ENCODE measurements around the gene FUNDC2.
"Not testable (repeated sequence)": the region's sequence is repeated elsewhere in the genome, so short reads cannot be mapped to it uniquely, and the experiment has no call there.

FUNDC2 gene, protein sequence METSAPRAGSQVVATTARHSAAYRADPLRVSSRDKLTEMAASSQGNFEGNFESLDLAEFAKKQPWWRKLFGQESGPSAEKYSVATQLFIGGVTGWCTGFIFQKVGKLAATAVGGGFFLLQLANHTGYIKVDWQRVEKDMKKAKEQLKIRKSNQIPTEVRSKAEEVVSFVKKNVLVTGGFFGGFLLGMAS

DNA sequence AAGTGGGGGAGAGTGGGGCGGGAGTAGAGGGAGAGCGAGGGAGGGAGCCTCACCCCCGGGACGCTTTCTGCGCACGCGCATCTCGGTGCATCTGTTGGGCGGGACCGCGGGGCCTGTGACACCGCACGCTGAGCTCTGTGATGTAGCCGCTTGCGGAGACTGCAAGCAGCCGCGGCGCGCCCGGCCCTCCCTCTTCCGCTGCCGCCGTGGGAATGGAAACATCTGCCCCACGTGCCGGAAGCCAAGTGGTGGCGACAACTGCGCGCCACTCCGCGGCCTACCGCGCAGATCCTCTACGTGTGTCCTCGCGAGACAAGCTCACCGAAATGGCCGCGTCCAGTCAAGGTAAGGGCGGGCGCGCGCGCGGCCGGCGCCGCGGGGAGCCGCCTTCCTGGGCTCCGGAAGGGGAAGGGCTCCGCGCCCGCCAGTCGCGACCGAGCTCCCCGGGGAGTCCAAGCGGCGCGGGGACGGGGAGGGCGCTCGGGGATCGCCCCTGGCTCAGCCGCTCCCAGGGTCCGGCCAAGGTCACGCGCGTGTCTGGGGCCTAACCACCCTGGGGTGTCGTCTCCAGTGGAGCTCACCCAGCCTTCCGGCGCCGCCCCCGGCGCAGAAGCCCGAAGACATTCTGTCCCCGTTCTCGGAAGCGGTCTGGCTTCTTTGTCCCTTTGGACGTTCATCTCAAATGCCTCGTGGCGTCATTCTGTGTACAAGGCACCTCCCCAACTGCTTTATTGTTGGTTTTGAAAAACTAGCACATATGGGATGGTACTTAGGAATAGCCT, at the start of gene FUNDC2:
FUNDC2 (plus strand) TSS at position 118 of the 782 bp plus-strand sequence; CDS start at position 213, 95 bp downstream.
- peak; percentile 98 for DNase-seq

DNA sequence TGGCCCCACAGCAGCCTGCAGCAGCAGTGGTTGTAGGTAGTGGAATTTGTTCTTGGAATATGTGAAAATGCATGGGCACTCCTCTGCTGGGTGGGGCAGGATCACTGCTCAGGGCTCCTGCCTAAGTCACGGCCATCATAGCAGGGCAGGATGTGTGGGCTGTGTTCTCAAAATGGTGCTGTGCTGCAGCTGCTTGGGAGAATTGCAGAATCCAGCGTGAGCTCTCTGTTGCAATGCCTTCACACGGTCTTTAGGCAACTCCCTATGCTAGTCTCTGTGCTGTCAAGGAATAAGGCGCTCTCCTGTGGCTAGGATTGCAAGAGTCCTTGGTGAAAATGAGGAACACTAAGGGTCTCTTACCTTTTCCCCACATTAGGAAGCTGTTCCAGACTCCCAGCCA, 47.0 kb upstream of the FUNDC2 start:
- no peak for DNase-seq

DNA sequence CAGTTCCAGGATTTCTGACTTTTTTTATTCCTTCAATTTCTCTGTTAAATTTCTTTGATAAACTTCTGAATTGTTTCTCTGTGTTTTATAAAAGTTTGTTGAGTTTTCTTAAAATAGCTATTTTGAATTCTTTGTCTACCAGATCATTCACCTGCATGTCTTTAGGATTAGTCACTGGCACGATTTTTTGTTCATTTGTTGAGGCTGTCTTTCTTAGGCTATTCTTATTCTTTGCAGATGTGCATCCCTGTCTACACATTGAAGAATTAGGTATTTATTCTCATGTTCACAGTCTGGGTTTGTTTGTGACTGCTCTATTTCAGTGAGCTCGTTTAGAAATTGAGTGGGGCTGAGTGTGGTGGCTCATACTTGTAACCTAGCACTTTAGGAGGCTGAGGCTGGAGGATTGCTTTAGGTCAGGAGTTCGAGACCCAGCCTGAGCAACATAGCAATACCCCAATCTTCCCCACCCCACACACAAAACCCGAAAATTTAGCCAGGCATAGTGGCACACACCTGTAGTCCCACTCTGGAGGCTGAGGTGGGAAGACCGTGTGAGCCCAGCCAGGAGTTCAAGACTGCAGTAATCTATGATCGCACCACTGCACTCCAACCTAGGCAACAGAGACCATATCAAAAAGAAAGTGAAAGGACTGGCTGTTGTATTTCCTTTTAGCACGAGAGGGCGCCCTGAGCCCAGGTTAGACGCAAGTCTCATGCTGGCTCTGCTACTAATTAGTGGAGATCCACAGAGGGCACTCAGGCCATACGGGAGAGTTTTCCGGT, 46.1 kb upstream of the FUNDC2 start:
- DNase-seq, result peak; percentile 74

DNA sequence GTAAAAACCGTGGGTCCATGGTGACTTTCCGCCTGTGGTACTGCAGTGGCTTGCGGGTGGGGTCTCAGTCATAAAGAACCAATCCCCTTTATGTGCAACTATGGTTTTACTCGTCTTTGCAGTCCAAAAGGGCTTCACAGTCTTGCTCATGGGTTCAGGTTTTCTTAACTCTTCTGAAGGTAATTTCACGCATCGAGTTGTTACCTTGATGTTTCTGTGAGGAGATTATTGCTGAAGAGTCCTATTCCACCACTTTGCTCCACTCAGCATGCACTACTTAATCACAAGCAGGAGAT, 45.6 kb upstream of the FUNDC2 start:
- no peak for DNase-seq

DNA sequence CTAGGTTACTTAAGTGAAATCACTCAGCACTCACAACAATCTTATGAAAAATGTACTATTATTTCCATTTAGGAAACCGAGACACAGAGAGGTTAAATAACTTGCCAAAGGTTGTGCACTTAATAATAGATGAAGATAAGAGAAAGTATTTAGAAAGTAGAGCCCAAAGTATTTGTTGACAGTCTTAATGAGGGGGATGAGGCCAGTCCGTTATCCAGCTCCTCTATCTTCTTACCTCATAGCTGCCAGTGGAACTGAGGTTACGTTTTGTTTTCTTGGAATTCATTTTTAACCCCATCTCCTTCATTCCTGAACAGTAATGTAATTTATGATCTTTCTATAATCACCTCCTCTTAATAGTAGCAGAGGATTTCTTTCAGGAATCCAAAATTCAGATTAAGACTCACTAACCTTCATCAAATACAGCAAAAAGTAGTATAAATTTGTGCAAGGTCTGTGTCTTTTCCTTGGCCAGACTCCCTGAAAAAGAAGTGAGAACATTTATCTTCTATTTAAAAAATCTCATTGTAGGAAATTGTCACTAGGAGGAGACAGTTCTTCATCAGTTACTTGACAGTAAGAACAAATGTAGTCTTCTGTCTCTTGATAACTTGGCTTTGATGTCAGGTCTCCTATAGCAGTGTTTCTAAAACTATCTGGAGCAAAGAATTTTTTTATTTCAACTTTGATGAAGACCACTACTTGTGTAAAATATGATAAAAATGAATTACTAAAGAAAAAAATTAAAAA, 39.6 kb upstream of the FUNDC2 start:
- DNase-seq, result no peak

DNA sequence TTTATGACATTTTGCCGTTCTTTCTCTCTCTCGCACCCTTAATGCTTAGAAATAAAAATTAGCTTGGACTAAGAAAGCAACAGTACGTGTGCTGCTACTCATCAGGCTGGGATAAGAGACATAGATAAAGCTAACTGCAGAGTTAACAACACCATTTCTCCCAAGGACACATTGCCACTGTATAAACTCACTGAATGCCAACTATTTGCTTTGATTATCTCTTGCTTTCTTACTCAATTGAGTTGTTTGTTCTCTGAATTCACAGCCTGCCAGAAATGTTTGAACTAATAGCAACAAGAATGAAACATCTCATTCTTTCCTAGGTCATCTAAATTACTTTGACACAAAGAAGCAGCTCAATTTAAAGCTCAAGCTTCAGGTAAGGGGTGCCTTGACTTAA, 38.7 kb upstream of the FUNDC2 start:
- DNase-seq, result no peak

DNA sequence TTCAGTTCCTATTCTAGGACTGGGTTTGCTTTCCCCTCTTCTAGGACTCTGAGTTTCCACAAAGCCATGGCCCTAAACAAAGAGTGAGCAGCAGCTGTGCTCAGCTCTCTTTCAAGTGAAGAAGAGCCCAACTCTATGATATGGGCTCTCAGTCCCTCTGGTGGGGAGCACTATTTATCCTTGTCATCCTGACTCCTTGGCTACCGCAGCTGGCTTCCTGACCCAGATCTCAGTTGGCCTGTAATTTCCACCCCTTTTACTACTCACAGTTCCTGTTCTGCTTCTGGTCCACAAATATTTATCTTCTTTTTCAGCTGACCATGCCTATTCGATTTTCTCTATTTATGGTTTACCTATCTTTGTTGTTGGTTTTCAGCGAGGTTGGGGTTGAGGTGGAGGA, 37.9 kb upstream of the FUNDC2 start:
- no peak for DNase-seq

DNA sequence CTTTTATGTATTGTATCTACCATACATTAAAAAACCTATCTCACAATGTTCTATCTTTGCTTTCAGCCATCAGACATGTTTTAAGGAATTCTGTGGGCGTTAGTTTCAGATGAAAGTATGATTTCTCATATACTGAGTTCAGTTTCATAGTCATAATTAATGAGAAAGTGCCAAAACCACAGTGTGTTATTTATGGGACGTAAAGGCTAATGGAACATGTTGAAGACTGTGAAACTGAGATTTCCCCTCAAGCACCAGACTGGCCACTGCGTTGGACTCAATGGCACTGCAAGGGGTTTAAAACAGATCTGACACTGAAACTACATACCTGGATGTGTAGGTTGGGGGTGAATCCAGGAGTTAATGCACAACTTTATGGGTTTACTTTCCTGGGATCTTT, 36.1 kb upstream of the FUNDC2 start:
- no peak for DNase-seq

DNA sequence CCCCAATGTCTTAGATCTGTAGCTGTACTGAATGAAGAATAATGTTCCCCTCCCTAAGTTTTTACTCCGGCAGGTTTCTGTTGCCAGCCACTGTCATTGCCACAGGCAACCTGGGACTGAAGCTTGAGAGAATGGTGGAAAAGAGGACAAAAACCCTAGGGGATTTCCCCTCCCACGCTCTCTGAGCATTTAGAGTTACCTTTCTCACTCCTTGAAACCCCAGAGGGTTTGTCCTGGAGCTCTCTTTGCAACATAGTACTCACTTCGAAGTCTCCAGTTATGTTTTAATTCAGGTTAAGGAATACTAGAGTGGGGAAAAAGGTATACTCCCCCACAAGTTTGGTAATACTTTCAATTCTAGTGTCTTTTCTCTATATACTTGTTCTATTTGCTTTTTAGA, 35.6 kb upstream of the FUNDC2 start:
- no peak for DNase-seq

DNA sequence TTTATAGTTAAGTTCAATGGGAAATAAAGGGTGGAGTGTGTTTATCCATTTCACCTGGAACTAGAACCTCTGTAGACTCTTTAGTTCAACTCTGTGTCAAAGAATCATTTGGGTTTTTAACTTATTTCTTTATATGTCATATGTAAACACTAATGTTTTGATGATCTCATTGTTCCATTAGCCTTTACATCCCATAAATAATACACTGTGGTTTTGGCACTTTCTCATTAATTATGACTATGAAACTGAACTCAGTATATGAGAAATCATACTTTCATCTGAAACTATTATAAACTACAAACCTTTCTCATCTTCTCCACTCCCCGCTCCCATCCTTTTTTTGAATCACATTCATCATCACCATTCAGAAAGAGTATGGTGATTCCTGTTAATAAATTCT, 35.2 kb upstream of the FUNDC2 start:
- DNase-seq, result no peak

DNA sequence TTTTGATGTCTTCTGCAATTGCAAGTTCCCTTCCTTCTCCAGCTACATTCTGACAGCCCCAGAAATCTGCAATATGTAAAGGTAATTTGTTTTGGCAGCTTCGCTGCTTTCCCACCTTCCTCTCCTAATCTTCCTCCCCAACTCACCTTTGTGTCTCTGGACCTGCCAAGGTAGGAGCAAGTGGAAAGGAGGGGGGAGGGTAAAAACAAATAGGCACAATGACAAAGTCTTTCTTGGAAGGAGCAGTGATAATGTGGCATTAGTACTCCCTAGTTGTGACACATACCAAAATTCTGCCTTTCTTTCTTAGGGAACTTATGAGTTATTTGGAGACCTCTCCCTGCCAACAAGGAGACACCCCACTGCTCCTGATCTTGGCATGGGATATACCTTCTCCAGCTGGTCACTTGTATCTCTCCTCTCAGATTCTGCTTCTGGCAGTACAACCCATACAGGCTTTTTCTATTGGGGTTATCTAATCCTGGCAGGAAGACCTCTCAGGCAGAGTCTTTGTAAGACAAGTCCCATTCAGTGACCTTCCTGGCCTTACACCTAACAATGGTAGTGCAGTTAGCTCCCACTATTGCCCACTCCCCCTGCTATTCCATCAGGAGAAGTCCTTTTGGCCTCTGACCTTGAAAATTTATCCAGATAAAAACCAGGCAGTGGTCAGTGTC, 28.3 kb upstream of the FUNDC2 start:
- no peak for DNase-seq

DNA sequence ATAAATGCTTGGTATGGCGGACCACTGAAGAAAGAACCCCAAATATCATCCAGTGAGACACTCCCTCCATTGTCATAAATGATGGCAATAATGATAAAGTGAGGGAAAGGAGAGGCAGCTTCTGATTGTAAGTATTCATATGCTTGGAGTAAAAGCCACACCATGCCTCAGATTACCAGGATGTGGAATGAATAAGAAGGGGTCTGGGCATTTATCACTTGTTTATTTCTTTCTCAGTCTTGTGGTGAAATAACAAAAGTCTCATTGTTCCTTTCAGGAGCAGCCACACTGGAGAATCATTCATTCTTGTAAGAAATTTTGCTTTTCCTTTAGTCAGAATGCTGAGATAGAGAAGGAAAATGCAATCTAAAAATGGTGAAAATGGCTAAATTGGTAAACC, 25.8 kb upstream of the FUNDC2 start:
- no peak for DNase-seq

DNA sequence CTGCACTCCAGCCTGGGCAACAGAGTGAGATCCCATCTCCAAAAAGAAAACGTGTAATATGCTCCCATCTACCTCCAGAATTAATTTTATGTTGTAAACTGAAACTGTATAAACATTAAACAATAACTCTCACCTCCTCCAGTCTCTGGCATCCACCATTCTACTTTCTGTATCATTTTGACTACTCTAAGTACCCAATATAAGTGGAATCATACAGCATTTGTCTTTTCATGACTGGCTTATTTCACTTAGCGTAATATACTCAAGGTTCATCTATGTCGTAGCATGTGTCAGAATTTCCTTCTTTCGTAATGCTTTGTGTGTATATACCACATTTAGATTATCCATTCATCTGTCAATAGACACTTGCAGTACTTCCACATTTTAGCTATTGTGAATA, 24.8 kb upstream of the FUNDC2 start:
- DNase-seq, result no peak

DNA sequence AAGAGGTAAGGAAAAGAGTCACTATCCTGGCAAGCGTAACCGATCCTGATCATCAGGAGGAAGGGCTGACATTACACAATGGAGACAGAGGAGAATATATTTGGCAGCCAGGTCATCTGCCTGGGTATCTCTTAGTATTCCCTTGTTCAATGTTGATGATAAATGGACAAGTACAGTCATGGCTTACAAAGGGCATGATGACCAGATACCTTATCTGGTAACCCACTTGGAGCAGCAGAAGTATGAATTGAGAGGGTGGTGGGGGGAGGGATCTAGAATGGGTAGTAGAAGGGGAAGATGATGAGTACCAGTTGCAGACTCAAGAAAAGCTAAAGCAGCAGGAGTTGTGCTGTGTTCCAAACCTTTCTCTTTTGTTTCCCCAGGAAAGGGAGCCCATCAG, 21.5 kb upstream of the FUNDC2 start:
- DNase-seq, result no peak

DNA sequence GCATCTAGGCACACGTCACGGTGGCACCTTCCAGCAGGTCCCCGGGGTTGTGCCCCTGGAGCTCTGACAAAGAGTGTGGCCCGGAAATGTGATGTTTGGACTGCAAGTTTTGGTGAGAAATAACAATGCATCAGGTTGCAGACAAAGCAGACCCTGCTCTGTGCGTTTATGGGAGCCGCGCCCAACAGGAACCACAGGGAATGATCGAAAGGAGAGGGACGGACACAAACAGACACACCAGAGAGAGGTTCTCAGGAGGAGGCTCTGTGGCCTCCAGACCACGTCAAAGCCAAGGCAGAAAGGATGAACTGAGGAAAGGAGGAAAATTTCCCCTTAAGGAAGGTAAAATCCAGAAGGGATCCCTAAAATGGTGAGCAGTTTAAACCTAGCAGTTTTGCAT, 20.3 kb upstream of the FUNDC2 start:
- DNase-seq, result not testable (repeated sequence)

DNA sequence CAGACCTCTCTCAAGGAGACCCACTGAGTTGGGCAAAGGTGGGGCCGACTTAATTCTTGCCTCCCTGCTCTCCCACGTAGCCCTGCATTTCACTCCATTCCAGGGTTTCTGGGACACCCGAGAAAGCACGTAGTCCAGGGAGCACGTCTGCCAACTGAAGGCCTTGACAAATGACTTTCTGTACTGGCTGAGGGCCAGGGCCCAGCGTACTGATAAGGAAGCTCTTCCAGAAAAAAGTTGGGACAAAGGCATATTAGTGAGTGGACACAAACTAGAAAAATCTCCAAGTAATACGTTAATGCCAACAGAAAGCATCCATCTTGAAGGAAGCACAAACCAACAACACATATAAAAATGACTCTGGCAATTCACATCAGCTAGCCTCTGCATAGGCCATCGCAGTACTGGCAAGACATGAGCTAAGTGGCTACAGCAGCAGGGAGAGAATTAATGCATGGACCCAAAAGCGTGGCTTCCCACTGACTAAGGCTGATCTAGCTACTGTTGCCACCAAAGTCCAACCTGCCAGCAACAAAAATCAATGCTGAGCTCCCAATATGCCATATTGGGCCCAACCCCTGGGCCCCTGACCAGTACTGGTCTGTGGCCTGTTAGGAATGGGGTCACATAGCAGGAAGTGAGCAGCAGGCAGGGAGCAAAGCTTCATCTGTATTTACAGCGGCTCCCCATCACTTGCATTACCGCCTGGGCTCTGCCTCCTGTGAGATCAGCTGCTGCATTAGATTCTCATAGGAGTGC, 19.6 kb upstream of the FUNDC2 start:
- DNase-seq, result not testable (repeated sequence)

DNA sequence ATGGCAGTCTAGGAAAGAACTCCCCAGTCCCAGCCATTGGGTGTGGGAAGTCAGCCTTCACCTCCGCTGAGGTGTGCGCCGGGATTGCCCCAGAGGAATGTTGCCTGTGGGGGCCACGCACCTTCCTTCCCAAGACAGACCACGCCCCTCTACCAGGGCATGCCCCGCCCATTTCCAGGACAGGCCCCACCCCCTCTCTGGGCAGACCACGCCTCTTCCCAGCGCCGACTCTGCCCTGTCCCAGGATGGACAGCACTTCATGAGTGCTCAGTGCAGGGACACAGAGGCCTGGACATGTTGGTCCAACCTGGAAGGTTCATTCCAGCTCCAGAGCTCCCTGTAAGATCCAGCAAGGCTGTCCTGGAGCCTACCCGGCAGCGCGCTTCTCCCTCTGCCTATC, 18.1 kb upstream of the FUNDC2 start:
- DNase-seq, result not testable (repeated sequence)

DNA sequence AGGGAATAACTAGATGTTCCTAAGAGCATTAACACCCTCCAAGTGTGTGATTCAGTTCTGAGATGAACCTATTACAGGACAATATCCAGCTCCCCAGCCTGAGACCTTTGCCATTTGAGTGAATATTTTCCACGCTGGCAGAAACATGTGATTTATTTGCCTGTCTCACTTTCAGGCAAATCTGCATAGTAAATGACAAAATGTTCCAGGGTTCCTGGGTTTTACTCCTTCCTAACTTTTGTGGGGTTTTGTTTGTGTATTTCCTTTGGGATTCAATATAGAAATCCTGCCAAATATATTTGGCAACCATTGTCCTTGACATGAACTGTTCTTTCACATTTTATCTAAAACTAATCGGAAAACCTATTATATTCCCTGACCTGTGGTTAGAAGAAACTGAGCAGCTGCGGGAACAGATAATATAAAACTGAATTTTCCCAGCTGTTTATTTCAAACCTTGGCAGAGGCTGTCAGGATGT, 16.6 kb upstream of the FUNDC2 start:
- DNase-seq, result no peak

DNA sequence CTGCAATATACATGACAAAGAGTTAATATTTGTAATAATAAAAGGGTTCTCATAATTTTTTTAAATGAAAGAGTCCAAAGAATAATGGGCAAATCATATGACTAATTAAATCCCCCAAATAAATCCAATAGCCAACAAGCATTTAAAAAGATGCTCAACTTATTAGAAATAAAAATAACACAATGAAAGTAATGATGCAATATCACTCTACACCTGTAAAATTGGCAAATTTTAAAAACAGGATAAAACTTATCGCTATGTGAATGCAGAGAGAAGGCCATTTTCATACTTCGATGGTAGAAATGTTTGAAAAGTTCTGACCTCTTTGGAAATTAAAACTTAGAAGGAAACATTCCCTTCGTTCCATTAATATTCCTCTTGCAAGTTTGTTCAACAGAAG, 6.1 kb upstream of the FUNDC2 start:
- DNase-seq, result no peak

DNA sequence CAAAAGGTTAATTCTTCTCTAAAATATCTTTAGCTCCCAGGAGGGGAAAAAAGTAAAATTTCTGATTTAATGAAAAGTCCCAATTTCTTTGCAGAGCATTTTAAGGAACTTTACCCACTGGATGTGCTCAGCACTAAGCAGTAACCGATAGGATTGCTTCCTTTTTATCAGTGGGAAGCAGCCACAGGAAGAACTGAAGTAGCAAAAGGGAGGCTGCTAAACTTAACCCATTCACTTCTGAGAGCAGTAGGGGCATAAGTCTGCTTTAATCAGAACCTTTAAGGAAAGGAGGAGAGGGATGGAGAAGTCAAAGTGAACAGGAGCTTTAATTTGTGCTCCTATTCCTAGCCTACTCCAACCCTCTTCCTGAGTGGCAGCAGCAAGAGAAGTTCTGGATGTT, 4.1 kb upstream of the FUNDC2 start, which contains the start of gene F8:
F8 (minus strand) TSS at position 139 of the 400 bp plus-strand sequence. CDS start 171 bp downstream, outside the sequence.
- DNase-seq, result no peak

DNA sequence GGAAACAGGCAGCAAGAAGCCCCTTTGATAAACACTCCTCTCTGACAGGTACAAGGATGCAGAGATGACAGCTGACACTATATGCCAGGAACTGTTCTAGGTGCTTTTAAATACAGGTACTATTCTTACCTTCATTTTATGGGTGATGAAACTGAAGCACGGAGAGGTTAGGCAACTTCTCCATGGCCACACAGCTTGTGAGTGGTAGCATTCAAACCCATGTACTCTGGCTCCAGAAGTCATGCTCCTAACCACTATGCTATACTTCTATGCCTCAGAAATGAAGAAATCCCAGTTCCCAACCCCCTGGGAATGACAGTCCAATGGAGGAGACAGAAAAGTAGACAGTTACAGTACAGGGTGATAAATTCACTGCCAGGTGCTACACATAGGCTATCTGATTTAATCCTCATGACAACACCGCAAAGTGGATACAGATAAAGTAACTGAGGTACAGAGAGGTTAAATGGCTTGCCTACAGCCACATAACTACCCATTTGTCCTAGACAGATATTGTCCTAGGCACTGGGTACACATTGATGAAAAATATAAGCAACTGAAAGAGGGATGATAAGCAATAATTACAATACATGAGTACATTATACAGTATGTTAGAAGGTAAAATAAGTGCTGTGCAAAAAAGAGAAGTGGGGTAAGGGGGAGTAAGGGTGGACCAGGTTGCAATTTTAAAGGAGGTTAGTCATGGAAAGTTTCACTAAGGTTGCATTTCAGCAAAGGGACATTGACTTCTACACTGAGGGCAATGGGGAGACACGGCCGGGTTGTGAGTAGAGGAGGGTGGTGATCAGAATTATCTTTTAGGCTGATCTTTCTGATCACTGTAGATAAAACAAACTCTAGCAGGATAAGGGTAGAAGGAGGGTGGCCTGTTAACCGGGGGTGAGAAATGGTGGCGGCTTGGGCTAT, 2.5 kb upstream of the FUNDC2 start:
- DNase-seq, result no peak
